ENCODE results near the gene AKAP12. TPM values are rescaled to one million over a fixed set of nuclear protein-coding genes. Genes with fewer than 3 reads are reported as not detected.

The AKAP12 gene
- total RNA-seq, 1 donor from 2014 or later = 81.3 TPM

- Mint-ChIP-seq H3K9me3 (no peaks in the 10 kb centered on the region), H3K27ac (no peak overlapping the region), H3K36me3 (peaks cover 19% of the 10 kb centered on the region), H3K4me1 (peaks cover 13% of the 10 kb centered on the region), H3K27me3 (ENCODE audit: insufficient read depth, low read depth) (peaks cover 3% of the 10 kb centered on the region), H3K4me3 (no peak overlapping the region)
- H3K9ac ChIP-seq = no peak overlapping the region
- peaks cover 7% of the 10 kb centered on the region for H4K20me1 ChIP-seq (ENCODE audit: low read depth)
- H3K79me2 ChIP-seq (ENCODE audit: low read depth) = no peaks in the 10 kb centered on the region
- H3K36me3 ChIP-seq = no peaks in the 10 kb centered on the region
- H3K4me3 ChIP-seq = no peak overlapping the region
- TF ChIP-seq EZH2phosphoT487 (IDR thresholded peaks at IDR 0.05) = no peak
- no peak for TF ChIP-seq EZH2 (IDR thresholded peaks at IDR 0.05)
- TF ChIP-seq CTCF (IDR thresholded peaks at IDR 0.05) = no peak
- no peak overlapping the region for H2AFZ ChIP-seq (replicated peaks)
- H3F3A ChIP-seq (ENCODE audit: low read depth) = no peaks in the 10 kb centered on the region
- no peaks in the 10 kb centered on the region for H3K4me1 ChIP-seq
- H3K9me3 ChIP-seq (ENCODE audit: low read depth) = no peaks in the 10 kb centered on the region
- H3K27ac ChIP-seq = no peak overlapping the region
- no peak overlapping the region for H3K4me2 ChIP-seq
- no peak for DNase-seq (ENCODE audit: low spot score)
- H3K27me3 ChIP-seq = no peaks in the 10 kb centered on the region
These were observed 61.8 kb downstream of the AKAP12 start for GRCh38 chr6:151301547-151301946.

- H3K4me1 ChIP-seq = no peaks in the 10 kb centered on the region
- peaks cover 16% of the 10 kb centered on the region for H3K36me3 Mint-ChIP-seq
- peaks cover 10% of the 10 kb centered on the region for H3K4me1 Mint-ChIP-seq
- H3K79me2 ChIP-seq (ENCODE audit: low read depth) = no peaks in the 10 kb centered on the region
- no peaks in the 10 kb centered on the region for H3K36me3 ChIP-seq
- no peaks in the 10 kb centered on the region for H3K27me3 ChIP-seq
- H3K27me3 Mint-ChIP-seq (ENCODE audit: insufficient read depth, low read depth) = peaks cover 3% of the 10 kb centered on the region
- no peaks in the 10 kb centered on the region for H3F3A ChIP-seq (ENCODE audit: low read depth)
- no peak overlapping the region for H3K9ac ChIP-seq
- no peak overlapping the region for H3K27ac Mint-ChIP-seq
- no peak for TF ChIP-seq CTCF (IDR thresholded peaks at IDR 0.05)
- no peak for TF ChIP-seq EZH2phosphoT487 (IDR thresholded peaks at IDR 0.05)
- no peak for TF ChIP-seq EZH2 (IDR thresholded peaks at IDR 0.05)
- no peak overlapping the region for H3K27ac ChIP-seq
- no peaks in the 10 kb centered on the region for H3K9me3 ChIP-seq (ENCODE audit: low read depth)
- peaks cover 7% of the 10 kb centered on the region for H4K20me1 ChIP-seq (ENCODE audit: low read depth)
- H3K4me3 Mint-ChIP-seq = no peak overlapping the region
- no peaks in the 10 kb centered on the region for H3K9me3 Mint-ChIP-seq
- DNase-seq (ENCODE audit: low spot score) = no peak
- H3K4me2 ChIP-seq = no peak overlapping the region
- H3K4me3 ChIP-seq = no peak overlapping the region
- H2AFZ ChIP-seq (replicated peaks) = no peak overlapping the region
These were observed 63.5 kb downstream of the AKAP12 start for GRCh38 chr6:151303231-151303630.

GRCh38 chr6:151306269-151306783 is 66.6 kb downstream of the AKAP12 start:
- TF ChIP-seq EZH2phosphoT487 (IDR thresholded peaks at IDR 0.05) = no peak
- TF ChIP-seq CTCF (IDR thresholded peaks at IDR 0.05) = no peak
- TF ChIP-seq EZH2 (IDR thresholded peaks at IDR 0.05) = no peak
- no peaks in the 10 kb centered on the region for H3K36me3 ChIP-seq
- peaks cover 10% of the 10 kb centered on the region for H3K4me1 Mint-ChIP-seq
- H3K27ac ChIP-seq = no peak overlapping the region
- no peaks in the 10 kb centered on the region for H3K27me3 ChIP-seq
- no peak overlapping the region for H3K9ac ChIP-seq
- H3K27me3 Mint-ChIP-seq (ENCODE audit: insufficient read depth, low read depth) = peaks cover 3% of the 10 kb centered on the region
- H3K4me2 ChIP-seq = no peak overlapping the region
- no peaks in the 10 kb centered on the region for H3K9me3 ChIP-seq (ENCODE audit: low read depth)
- no peak overlapping the region for H2AFZ ChIP-seq (replicated peaks)
- H3K36me3 Mint-ChIP-seq = peaks cover 25% of the 10 kb centered on the region
- no peaks in the 10 kb centered on the region for H3K79me2 ChIP-seq (ENCODE audit: low read depth)
- H3F3A ChIP-seq (ENCODE audit: low read depth) = no peaks in the 10 kb centered on the region
- no peak overlapping the region for H3K27ac Mint-ChIP-seq
- H3K4me3 Mint-ChIP-seq = no peak overlapping the region
- H3K4me3 ChIP-seq = no peak overlapping the region
- no peaks in the 10 kb centered on the region for H3K9me3 Mint-ChIP-seq
- no peak for DNase-seq (ENCODE audit: low spot score)
- no peaks in the 10 kb centered on the region for H4K20me1 ChIP-seq (ENCODE audit: low read depth)
- H3K4me1 ChIP-seq = no peaks in the 10 kb centered on the region
